ENCODE measurements around the gene FER1L5. TPM values are rescaled to one million over a fixed set of nuclear protein-coding genes. Genes with fewer than 3 reads are reported as not detected.

FER1L5 gene
- polyA plus RNA-seq, 1 of the 3 experiments (the other 2 are of a cell fraction), result 0.02 TPM

- DNase-seq, result no peak
- no peaks in the 10 kb centered on the region for H3F3A ChIP-seq (replicated peaks; ENCODE audit: insufficient read depth)
- no peak overlapping the region for H2AFZ ChIP-seq (ENCODE audit: low read depth)
- no peak overlapping the region for H3K27ac ChIP-seq (ENCODE audit: low read depth in 2 of 2, low read length in 1 of 2)
- no peaks in the 10 kb centered on the region for H3K27me3 ChIP-seq (ENCODE audit: insufficient read depth)
- 90% methylated on average over 10 of the region's 16 CpGs for WGBS (ENCODE audit: low lambda C conversion rate)
- no peaks in the 10 kb centered on the region for H3K79me2 ChIP-seq (ENCODE audit: insufficient read depth)
- ChIA-PET CTCF (interaction anchor here (1.6 kb wide), 1 partner anchor 53 kb away, joined by 5 read pairs; no protein-coding TSS in a partner anchor), POLR2A (no interaction called here)
- no peak overlapping the region for H3K4me3 ChIP-seq (ENCODE audit: low read depth in 2 of 2, low read length in 1 of 2)
- H3K9ac ChIP-seq, result no peak overlapping the region
- H3K9me2 ChIP-seq, result no peaks in the 10 kb centered on the region
- H3K4me1 ChIP-seq (ENCODE audit: control insufficient read depth in 1 of 2, insufficient read depth in 2 of 2, low read depth in 1 of 2, low read length in 1 of 2), result peaks cover 0 to 19% of the 10 kb centered on the region in 2 experiments; a peak in 1 of 4 replicates
- no peaks in the 10 kb centered on the region for H3K36me3 ChIP-seq (replicated peaks in 1 of 2; ENCODE audit: control insufficient read depth in 1 of 2, insufficient read depth in 2 of 2, low read length in 1 of 2)
- H3K4me2 ChIP-seq, result no peak overlapping the region
- no peaks in the 10 kb centered on the region for H3K9me3 ChIP-seq
- TF ChIP-seq CTCF (IDR thresholded peaks at IDR 0.05) (no peak), EZH2phosphoT487 (IDR thresholded peaks at IDR 0.05; ENCODE audit: borderline replicate concordance, low read depth) (no peak), TCF12 (IDR thresholded peaks at IDR 0.05) (no peak), SMC3 (IDR thresholded peaks at IDR 0.05; ENCODE audit: low read depth, low read length) (no peak), JUND (IDR thresholded peaks at IDR 0.05) (no peak), ELF1 (IDR thresholded peaks at IDR 0.05) (no peak), MXI1 (IDR thresholded peaks at IDR 0.05; ENCODE audit: low read depth, low read length) (no peak)
- no peaks in the 10 kb centered on the region for H4K20me1 ChIP-seq (ENCODE audit: insufficient read depth)
These were observed 47.9 kb downstream of the FER1L5 start for GRCh38 chr2:96690306-96691021.

GRCh38 chr2:96691022-96691612, 48.6 kb downstream of the FER1L5 start:
- no peaks in the 10 kb centered on the region for H3K9me2 ChIP-seq
- H3K36me3 ChIP-seq (replicated peaks in 1 of 2; ENCODE audit: control insufficient read depth in 1 of 2, insufficient read depth in 2 of 2, low read length in 1 of 2), result no peaks in the 10 kb centered on the region
- H3K4me3 ChIP-seq (ENCODE audit: low read depth in 2 of 2, low read length in 1 of 2), result no peak overlapping the region
- CTCF ChIA-PET, result no interaction called here
- no peak overlapping the region for H3K9ac ChIP-seq
- H4K20me1 ChIP-seq (ENCODE audit: insufficient read depth), result no peaks in the 10 kb centered on the region
- H3F3A ChIP-seq (replicated peaks; ENCODE audit: insufficient read depth), result no peaks in the 10 kb centered on the region
- peaks cover 0 to 12% of the 10 kb centered on the region in 2 experiments; a peak in 1 of 4 replicates for H3K4me1 ChIP-seq (ENCODE audit: control insufficient read depth in 1 of 2, insufficient read depth in 2 of 2, low read depth in 1 of 2, low read length in 1 of 2)
- WGBS (ENCODE audit: low lambda C conversion rate), result 67% methylated on average over 2 of the region's 30 CpGs
- H3K27me3 ChIP-seq (ENCODE audit: insufficient read depth), result no peaks in the 10 kb centered on the region
- no peak for DNase-seq
- no peaks in the 10 kb centered on the region for H3K9me3 ChIP-seq
- POLR2A ChIA-PET, result no interaction called here
- no peak overlapping the region for H3K27ac ChIP-seq (ENCODE audit: low read depth in 2 of 2, low read length in 1 of 2)
- H3K4me2 ChIP-seq, result no peak overlapping the region
- no peaks in the 10 kb centered on the region for H3K79me2 ChIP-seq (ENCODE audit: insufficient read depth)
- no peak overlapping the region for H2AFZ ChIP-seq (ENCODE audit: low read depth)
- no peak for TF ChIP-seq SIN3A (IDR thresholded peaks at IDR 0.05; ENCODE audit: borderline replicate concordance, low read depth, low read length)
- no peak for TF ChIP-seq RFX5 (IDR thresholded peaks at IDR 0.05; ENCODE audit: low read length)
- TF ChIP-seq GABPA (IDR thresholded peaks at IDR 0.05; ENCODE audit: low read depth), result no peak
- TF ChIP-seq FOSL2 (IDR thresholded peaks at IDR 0.05; ENCODE audit: borderline replicate concordance, low read depth), result no peak
- no peak for TF ChIP-seq USF2 (IDR thresholded peaks at IDR 0.05; ENCODE audit: borderline replicate concordance, low read depth, low read length)
- no peak for TF ChIP-seq ZBTB33 (IDR thresholded peaks at IDR 0.05; ENCODE audit: borderline replicate concordance, low read depth)
- no peak for TF ChIP-seq FOXJ3 (CRISPR knock-in tag; IDR thresholded peaks at IDR 0.05)
- TF ChIP-seq MXI1 (IDR thresholded peaks at IDR 0.05; ENCODE audit: low read depth, low read length), result no peak
- TF ChIP-seq JUND (IDR thresholded peaks at IDR 0.05), result no peak
- no peak for TF ChIP-seq TEAD4 (IDR thresholded peaks at IDR 0.05; ENCODE audit: borderline replicate concordance, insufficient read depth)
- no peak for TF ChIP-seq MEF2A (IDR thresholded peaks at IDR 0.05; ENCODE audit: borderline replicate concordance, low read depth)
- TF ChIP-seq CHD2 (IDR thresholded peaks at IDR 0.05; ENCODE audit: low read length, partially characterized antibody), result no peak
- TF ChIP-seq GATA2 (CRISPR knock-in tag; IDR thresholded peaks at IDR 0.05), result no peak
- TF ChIP-seq RXRA (IDR thresholded peaks at IDR 0.05; ENCODE audit: borderline replicate concordance, low read depth), result no peak
- TF ChIP-seq NRF1 (IDR thresholded peaks at IDR 0.05; ENCODE audit: low read depth, low read length), result no peak
- no peak for TF ChIP-seq TCF12 (IDR thresholded peaks at IDR 0.05)
- no peak for TF ChIP-seq PBX3 (IDR thresholded peaks at IDR 0.05)
- no peak for TF ChIP-seq RAD21 (IDR thresholded peaks at IDR 0.05; ENCODE audit: low read length)
- TF ChIP-seq RCOR1 (IDR thresholded peaks at IDR 0.05; ENCODE audit: low read length), result no peak
